22Rv1 (cell line): ENCODE data around the gene MED27.

Source experiments
- CTCF ChIP-seq: fragments of 450-650 bp; IDR thresholded peaks from 2 replicates; pipeline ENCODE4 v1.5.1; 2017; ENCODE audit warnings: mild to moderate bottlenecking
- ZFX ChIP-seq: fragments of 450-650 bp; IDR thresholded peaks from 2 replicates; pipeline ENCODE4 v1.6.1; 2017; ENCODE audit warnings: antibody characterized with exemption, borderline replicate concordance

DNA sequence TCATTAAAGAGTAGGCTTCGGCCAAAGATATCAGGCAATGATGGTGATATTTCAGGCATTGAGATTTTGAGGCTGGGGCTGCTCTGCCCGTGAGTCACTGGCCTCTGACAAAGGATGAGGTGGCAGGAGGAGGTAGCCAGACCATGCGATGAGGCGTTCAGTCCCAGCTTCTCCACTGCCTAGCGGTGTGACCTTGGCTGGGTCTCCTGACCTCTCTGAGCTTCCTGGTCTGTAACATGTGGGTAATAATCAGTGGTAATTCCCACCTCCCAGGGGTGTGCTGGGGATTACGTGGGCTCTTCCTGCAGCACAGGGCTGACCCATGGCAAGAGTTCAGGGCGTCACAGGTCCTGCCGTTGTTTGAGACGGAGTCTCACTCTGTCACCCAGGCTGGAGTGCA, 266.6 kb downstream of the MED27 start:
- no peak for TF ChIP-seq CTCF
- TF ChIP-seq ZFX, result no peak
